ENCODE data around the gene ZBTB20. TPM values are rescaled to one million over a fixed set of nuclear protein-coding genes. Genes with fewer than 3 reads are reported as not detected.

ZBTB20 gene
- total RNA-seq, 4 donors from 2014 or later, result 4.1 to 41.8 (median 11.6) TPM

DNA sequence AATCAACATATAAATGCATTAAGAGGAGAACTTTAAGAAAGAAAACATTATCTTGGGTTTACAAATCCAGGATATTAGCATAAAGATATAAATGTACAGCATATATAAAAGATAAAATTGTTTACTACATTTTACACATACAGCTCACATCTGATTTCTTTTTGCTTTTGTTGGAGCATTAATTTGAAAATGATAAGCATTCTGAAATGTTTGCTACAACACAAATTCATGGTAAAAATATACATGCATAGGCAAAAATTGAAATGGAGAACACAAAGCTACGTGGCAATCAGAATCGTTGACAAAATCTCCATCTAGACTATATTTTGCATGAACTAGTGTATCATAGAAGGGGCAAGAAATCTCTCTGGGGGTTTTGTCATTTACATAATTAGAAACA is 694.2 kb downstream of the ZBTB20 start:
- Histone ChIP-seq H3K27ac (peak overlapping the region in 1 of 4 donors; percentile 76), H3K4me3 (no peak overlapping the region), H3K9me3 (no peaks in the 10 kb centered on the region), H3K36me3 (no peaks in the 10 kb centered on the region), H3K27me3 (no peaks in the 10 kb centered on the region), H3K4me1 (peaks cover 0 to 49% (median 0%) of the 10 kb centered on the region in 3 donors)
- intact Hi-C loops (cut with DNase I), result no loop called here
- TF ChIP-seq POLR2A (IDR thresholded peaks at IDR 0.05), result no peak
- TF ChIP-seq, protein P1, sequence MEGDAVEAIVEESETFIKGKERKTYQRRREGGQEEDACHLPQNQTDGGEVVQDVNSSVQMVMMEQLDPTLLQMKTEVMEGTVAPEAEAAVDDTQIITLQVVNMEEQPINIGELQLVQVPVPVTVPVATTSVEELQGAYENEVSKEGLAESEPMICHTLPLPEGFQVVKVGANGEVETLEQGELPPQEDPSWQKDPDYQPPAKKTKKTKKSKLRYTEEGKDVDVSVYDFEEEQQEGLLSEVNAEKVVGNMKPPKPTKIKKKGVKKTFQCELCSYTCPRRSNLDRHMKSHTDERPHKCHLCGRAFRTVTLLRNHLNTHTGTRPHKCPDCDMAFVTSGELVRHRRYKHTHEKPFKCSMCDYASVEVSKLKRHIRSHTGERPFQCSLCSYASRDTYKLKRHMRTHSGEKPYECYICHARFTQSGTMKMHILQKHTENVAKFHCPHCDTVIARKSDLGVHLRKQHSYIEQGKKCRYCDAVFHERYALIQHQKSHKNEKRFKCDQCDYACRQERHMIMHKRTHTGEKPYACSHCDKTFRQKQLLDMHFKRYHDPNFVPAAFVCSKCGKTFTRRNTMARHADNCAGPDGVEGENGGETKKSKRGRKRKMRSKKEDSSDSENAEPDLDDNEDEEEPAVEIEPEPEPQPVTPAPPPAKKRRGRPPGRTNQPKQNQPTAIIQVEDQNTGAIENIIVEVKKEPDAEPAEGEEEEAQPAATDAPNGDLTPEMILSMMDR (IDR thresholded peaks at IDR 0.05), result no peak
- 68 to 90% methylated on average over 2 of the region's 2 CpGs for WGBS, 2 donors
- no peak for DNase-seq

DNA sequence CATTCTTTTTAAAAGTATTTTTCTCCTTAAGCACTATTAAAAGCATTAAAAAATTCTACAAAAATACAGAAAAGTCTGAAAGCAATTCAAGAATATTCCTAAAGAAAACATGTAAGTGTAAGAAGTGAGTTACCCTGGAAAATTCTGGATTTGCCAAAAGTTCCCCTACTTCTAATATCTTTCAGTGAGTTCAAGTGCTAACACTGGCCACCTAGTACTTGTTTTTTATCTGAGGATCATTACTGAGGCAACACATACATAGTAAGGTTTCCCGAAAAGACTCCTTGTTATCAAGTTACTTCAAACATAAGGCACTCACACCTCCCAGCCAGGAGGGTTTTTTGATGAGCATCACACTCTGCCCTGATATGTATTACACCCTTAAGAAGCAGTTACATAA is 694.8 kb downstream of the ZBTB20 start:
- H3K27me3 ChIP-seq, result no peaks in the 10 kb centered on the region
- H3K36me3 ChIP-seq, result no peaks in the 10 kb centered on the region
- H3K4me1 ChIP-seq, result peaks cover 0 to 49% (median 0%) of the 10 kb centered on the region in 3 donors
- 59 to 100% methylated on average over 1 of the region's 1 CpG for WGBS, 2 donors
- no peak overlapping the region for H3K4me3 ChIP-seq
- intact Hi-C loops (cut with DNase I), result no loop called here
- no peak for DNase-seq
- peak overlapping the region in 2 of 4 donors; percentile 61 to 76 for H3K27ac ChIP-seq
- TF ChIP-seq, protein P1 (IDR thresholded peaks at IDR 0.05), result no peak
- no peak for TF ChIP-seq POLR2A (IDR thresholded peaks at IDR 0.05)
- H3K9me3 ChIP-seq, result no peaks in the 10 kb centered on the region

DNA sequence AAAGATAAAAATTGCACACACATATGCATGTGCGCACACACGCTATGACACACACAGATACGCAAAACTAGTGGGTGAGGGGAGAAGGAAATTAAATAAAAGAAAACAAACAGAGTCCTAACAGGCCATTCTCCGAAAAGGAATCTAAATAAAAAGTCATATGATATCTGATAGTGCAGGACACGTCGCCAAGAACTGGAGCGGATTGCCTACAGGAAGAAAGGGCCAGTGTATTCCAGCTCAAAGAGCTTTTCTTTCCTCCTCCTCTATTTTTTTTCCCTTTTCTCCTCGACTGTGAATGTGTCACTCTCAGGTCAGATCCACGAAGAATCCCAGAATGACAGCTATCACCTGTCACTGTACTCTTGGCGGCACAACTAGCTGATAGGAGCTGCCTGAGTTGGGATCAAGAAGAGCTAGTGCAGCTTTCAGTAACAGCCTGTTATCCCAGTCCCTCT is 695.5 kb downstream of the ZBTB20 start:
- Histone ChIP-seq H3K4me1 (peaks cover 0 to 49% (median 0%) of the 10 kb centered on the region in 3 donors), H3K27me3 (no peaks in the 10 kb centered on the region), H3K4me3 (peak overlapping the region in 1 of 4 donors; percentile 25), H3K27ac (peak overlapping the region in 3 of 4 donors; percentile 61 to 76 (median 61)), H3K36me3 (no peaks in the 10 kb centered on the region), H3K9me3 (no peaks in the 10 kb centered on the region)
- intact Hi-C loops (cut with DNase I), result no loop called here
- TF ChIP-seq POLR2A (IDR thresholded peaks at IDR 0.05), result no peak
- TF ChIP-seq, protein P1 (IDR thresholded peaks at IDR 0.05), result no peak
- DNase-seq, result no peak
- 63 to 77% methylated on average over 10 of the region's 10 CpGs for WGBS, 2 donors

DNA sequence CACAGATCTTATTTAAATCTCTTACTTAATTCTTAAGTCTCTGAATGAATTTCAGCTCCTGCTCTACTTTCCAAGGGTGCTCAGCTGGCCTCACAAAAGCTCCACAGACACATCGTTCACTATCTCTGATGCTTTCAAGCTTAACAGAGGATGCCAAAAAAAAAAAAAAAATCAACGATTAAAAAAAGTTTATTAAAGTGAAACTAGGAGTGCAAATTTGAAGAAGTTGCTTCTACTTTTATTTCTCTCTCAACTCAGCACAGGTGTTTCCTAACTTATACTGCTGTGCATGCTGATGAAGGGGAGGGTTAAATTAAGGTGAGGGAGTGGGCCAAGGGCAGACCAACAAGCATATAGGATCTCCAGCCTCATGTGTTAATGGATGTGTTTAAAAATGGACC is 696.0 kb downstream of the ZBTB20 start:
- H3K9me3 ChIP-seq, result no peaks in the 10 kb centered on the region
- no peaks in the 10 kb centered on the region for H3K27me3 ChIP-seq
- H3K36me3 ChIP-seq, result no peaks in the 10 kb centered on the region
- peak overlapping the region in 3 of 4 donors; percentile 61 to 76 (median 61) for H3K27ac ChIP-seq
- DNase-seq, result no peak
- H3K4me3 ChIP-seq, result peak overlapping the region in 1 of 4 donors; percentile 25
- H3K4me1 ChIP-seq, result peaks cover 0 to 49% (median 0%) of the 10 kb centered on the region in 3 donors
- TF ChIP-seq, protein P1 (IDR thresholded peaks at IDR 0.05), result no peak
- no peak for TF ChIP-seq POLR2A (IDR thresholded peaks at IDR 0.05)
- intact Hi-C loops (cut with DNase I), result no loop called here
- WGBS, 2 donors, result 24 to 46% methylated on average over 2 of the region's 2 CpGs

DNA sequence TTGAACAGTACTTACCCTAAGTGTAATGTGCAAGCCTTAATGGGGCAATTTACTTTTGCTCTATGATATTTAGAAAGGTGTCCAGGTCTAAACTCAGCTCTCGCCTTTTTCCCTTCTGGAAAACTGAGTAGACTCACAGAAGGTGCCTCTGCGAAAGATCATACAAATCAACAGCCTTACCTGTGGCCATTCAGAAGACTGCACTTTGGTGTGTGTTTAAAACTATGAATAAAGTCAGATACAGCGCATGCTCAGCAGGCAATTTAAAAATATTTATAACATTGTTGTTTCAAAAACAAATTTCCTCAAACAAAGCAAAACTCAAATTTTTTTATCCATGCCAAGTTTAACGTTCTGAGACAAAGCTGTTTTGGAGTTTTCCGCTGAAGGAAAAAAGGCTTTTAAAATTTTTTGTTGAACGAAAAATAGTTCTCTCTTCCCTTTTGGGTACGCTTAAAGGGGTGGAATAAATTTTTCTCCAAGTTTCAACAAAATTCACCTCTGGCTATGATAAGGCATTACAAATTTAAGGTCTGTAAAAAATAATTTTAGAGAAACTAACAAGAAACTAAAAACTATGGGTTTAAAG is 697.0 kb downstream of the ZBTB20 start:
- peak overlapping the region in 1 of 4 donors; percentile 6 for H3K27ac ChIP-seq
- H3K36me3 ChIP-seq, result no peaks in the 10 kb centered on the region
- no peaks in the 10 kb centered on the region for H3K27me3 ChIP-seq
- H3K4me1 ChIP-seq, result peaks cover 0 to 41% (median 0%) of the 10 kb centered on the region in 3 donors
- no peaks in the 10 kb centered on the region for H3K9me3 ChIP-seq
- no peak for DNase-seq
- H3K4me3 ChIP-seq, result peak overlapping the region in 1 of 4 donors; percentile 13
- TF ChIP-seq, protein P1 (IDR thresholded peaks at IDR 0.05), result no peak
- no peak for TF ChIP-seq POLR2A (IDR thresholded peaks at IDR 0.05)
- whole genome bisulfite sequencing, 2 donors, result 76 to 88% methylated on average over 7 of the region's 7 CpGs
- intact Hi-C loops (cut with DNase I), result no loop called here
